ENCODE data around the gene ATP8B4. TPM values are rescaled to one million over a fixed set of nuclear protein-coding genes. Genes with fewer than 3 reads are reported as not detected.

ATP8B4 gene
- total RNA-seq, 1 donor = 90.2 TPM

DNA sequence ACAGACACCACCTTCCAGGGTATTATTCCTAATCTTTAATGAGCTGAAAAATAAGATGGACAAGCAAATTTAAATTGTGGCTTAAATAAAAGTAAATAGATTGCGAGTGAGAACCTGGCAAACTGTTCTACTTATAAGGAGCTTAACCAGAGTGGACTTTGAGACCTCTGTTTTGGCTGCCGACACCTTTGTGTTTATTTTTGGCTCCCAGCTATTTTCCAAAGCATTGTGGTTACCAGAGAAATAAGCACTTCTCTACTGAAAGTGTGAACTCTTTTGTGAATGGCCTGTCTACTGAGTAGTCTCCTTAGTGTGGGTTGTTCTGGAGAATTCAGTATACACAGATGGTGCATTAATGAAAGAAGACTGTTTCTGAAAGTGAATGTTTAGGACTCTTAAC lies 109.4 kb downstream of the ATP8B4 start:
- no peak overlapping the region for H3K4me3 ChIP-seq (ENCODE audit: low read depth, low read length)
- DNase-seq (ENCODE audit: low read depth) = no peak
- no peak for TF ChIP-seq CTCF (IDR thresholded peaks at IDR 0.05; ENCODE audit: insufficient read depth, low read depth, low read length)

DNA sequence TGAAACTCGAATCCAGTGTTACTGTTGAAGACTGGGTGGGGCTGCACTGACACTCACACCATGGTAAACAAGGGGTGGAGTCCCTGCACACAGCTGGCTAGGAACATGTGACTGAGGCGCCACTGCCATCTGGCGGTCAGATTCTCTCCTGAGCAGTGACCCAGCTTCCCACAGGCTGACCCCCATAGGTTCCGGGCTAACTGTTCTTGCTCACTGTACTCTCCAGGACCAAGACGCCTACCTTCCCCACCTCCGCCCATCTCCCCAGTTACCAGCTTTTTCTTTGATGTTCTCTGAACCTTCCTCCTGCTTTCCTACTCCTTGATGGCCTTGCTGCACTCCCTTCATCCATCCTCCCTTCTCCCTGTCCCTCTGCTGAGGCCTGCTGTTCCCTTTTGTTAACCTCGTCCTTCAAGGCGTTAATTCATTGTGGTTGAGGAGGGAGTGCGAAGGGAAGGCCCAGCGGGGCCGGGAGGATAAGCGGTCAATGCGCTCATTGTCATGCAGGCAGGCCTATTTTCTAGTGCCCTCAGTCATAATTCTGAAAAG lies 115.2 kb downstream of the ATP8B4 start:
- H3K4me3 ChIP-seq (ENCODE audit: low read depth, low read length) = no peak overlapping the region
- peak; percentile 91 for TF ChIP-seq CTCF (IDR thresholded peaks at IDR 0.05; ENCODE audit: insufficient read depth, low read depth, low read length)
- DNase-seq (ENCODE audit: low read depth) = peak; percentile 93

DNA sequence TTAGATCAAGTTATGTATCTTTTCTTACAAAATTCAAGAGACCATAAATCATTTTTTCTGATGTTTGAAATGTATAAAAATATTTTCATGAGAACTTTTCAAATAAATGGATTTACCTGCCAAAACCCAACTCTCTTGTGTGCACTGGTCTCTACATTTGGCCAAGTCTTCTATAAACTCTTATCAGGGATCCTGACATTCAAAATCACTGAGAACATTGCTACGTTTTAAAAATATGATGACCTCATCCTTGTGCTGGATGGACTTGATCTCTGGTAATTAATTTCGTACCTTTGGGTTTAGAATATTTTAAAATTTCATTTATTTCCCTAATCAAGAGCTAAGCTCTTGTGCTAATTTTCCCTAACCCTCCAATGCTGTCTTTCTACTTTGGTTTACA lies 127.4 kb downstream of the ATP8B4 start:
- DNase-seq (ENCODE audit: low read depth) = peak; percentile 28
- H3K4me3 ChIP-seq (ENCODE audit: low read depth, low read length) = no peak overlapping the region
- TF ChIP-seq CTCF (IDR thresholded peaks at IDR 0.05; ENCODE audit: insufficient read depth, low read depth, low read length) = no peak

DNA sequence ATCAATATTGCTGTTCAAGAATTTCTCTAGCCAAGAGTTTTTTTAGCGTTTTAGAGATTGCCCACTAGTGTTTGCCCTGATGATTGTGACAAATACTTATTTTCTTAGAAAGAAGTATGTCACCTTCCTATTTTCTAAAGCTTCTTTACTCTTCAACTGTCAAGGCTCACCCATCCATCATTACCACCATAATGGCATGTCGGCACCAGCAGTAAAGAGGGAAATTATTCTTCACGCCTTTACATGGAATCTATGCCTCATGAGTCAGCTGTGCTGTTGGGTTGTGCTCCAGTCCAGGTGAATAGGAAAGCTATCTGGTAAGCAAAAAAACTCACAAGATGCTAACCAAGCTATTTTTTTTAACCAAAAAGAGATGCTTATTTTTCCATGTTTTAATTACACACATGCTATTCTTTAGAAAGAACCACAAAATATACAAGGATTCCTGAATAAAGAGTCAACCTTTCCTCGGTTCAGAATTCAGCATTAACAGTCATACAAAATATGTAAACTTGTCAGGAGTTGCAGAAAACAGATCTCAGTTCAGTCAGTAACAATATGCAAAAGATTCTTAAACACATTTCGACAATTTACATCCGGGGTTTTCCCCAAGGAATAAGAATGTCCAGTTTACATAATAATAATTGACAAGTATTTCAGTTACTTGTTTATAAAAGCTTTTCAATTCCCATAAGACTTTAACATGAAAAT lies 128.0 kb downstream of the ATP8B4 start:
- peak; percentile 95 for DNase-seq (ENCODE audit: low read depth)
- TF ChIP-seq CTCF (IDR thresholded peaks at IDR 0.05; ENCODE audit: insufficient read depth, low read depth, low read length) = no peak

DNA sequence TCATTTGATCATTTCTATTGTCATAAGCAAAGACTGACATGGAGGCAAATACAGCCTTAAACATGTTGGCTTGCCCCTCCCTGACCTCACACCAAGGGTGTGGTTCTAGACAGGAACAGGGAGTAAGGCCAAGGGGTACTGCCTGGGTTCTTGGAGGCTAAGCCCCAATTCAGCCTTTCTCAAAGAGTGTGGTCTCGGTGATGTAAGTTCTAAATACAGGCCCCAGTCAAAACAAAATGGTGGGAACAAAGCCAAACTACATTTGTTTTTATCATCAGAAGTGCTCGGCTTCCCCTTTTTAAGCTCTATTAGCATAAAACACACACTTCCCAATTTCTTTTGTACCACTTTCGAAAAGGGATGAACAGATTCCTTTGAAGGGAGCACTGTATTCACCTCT lies 129.5 kb downstream of the ATP8B4 start:
- DNase-seq (ENCODE audit: low read depth) = no peak
- H3K4me3 ChIP-seq (ENCODE audit: low read depth, low read length) = no peak overlapping the region
- TF ChIP-seq CTCF (IDR thresholded peaks at IDR 0.05; ENCODE audit: insufficient read depth, low read depth, low read length) = no peak

More for the DNA sequence above, 128.0 kb downstream of the ATP8B4 start:
- H3K4me3 ChIP-seq (ENCODE audit: low read depth, low read length) = no peak overlapping the region

GRCh38 chr15:49988766-49989165 lies 130.3 kb downstream of the ATP8B4 start:
- no peak overlapping the region for H3K4me3 ChIP-seq (ENCODE audit: low read depth, low read length)
- DNase-seq (ENCODE audit: low read depth) = no peak
- TF ChIP-seq CTCF (IDR thresholded peaks at IDR 0.05; ENCODE audit: insufficient read depth, low read depth, low read length) = no peak
